HUES6 (cell line): Measurements from ENCODE around the gene PDE10A.

ENCODE experiments used
- H3K27ac ChIP-seq: 2 replicates; pipeline ENCODE4 v1.7.0; 2013; ENCODE audit warnings: low read depth, mild to moderate bottlenecking, low read length, inconsistent platforms
- H3K27me3 ChIP-seq: 2 replicates; pipeline ENCODE4 v1.6.1; 2013; ENCODE audit warnings: low read length; ENCODE audit not compliant: control insufficient read depth, insufficient read depth
- H3K36me3 ChIP-seq: 2 replicates; pipeline ENCODE4 v1.6.1; 2013; ENCODE audit warnings: low read length; ENCODE audit not compliant: control insufficient read depth, insufficient read depth
- H3K4me1 ChIP-seq: 2 replicates; pipeline ENCODE4 v1.6.1; 2013; ENCODE audit warnings: low read length; ENCODE audit not compliant: control insufficient read depth, insufficient read depth
- H3K4me3 ChIP-seq: 2 replicates; pipeline ENCODE4 v1.5.1; 2013; ENCODE audit warnings: low read depth, low read length
- H3K9ac ChIP-seq: one replicate; pipeline ENCODE4 v1.6.1; 2013; ENCODE audit warnings: mild to moderate bottlenecking, low read length
- H3K9me3 ChIP-seq: 2 replicates; pipeline ENCODE4 v1.6.1; 2013; ENCODE audit warnings: low read depth, low read length; ENCODE audit not compliant: control insufficient read depth, insufficient read depth

Gene PDE10A

DNA sequence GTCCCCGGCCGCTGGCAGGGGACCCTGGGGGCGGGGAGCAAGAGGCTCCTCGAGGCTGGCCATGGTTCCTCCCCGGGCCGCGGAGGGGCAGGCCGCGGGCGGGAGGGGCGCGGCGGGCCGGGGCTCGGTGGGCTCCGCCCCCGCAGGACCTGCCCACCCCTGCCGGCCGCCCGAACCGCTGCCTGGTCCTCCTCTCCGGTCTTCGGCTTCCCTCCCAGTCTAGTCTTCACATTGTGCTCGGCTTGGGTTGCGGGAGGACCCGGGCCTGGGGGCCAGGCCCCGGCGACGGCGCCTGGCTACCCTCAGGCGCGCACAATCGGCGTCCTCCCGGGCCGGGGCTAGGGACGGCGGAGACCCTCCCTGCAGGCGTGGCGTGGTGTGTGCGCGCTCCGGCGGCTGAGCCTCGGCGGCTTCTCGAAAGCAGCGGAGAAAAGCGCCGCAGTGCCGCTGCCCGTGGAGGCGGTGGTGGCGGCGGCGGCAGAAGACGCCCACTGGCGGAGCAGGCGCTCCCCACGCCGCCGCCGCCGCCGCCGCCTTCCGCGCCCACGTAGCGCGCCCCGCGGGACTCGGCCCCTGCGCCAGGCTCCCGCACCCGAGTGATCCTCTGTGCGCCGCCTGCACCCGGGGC lies at the start of gene PDE10A:
Gene PDE10A, minus strand, starts transcription at position 493 of the 628 bp plus-strand sequence. Its CDS starts 430 bp downstream, at position 63.
- H3K27me3 ChIP-seq, result peaks cover 86% of the 10 kb centered on the region
- no peaks in the 10 kb centered on the region for H3K9me3 ChIP-seq
- H3K36me3 ChIP-seq, result no peaks in the 10 kb centered on the region
- no peak within 1 kb of the TSS for H3K27ac ChIP-seq
- peak within 1 kb of the TSS; percentile 75 for H3K4me3 ChIP-seq
- peak within 1 kb of the TSS; percentile 34 for H3K9ac ChIP-seq
- H3K4me1 ChIP-seq, result peaks cover 42% of the 10 kb centered on the region

DNA sequence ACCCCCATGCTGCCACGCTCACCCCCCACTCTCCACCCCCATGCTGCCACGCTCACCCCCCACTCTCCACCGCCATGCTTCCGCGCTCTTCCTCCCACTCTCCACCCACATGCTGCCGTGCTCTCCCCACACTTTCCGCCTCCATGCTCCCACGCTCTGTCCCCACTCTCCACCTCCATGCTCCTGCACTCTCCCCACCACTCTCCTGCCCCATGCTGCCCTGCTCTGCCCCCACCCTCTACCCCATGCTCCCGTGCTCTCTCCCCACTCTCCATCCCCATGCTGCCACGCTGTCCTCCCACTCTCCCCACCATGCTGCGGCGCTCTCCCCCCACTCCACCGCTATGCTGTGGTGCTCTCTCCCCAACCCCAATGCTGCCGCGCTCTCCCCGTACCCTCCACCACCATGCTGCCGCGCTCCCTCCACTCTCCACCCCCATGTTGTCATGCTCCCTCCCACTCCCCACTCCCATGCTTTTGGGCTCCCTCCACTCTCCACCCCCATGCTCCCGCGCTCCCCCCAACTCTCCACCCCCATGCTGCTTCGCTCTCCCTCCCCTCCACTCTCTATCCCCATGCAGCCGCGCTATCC lies 46.0 kb upstream of the PDE10A start:
- H3K9me3 ChIP-seq, result no peaks in the 10 kb centered on the region
- H3K36me3 ChIP-seq, result no peaks in the 10 kb centered on the region
- no peaks in the 10 kb centered on the region for H3K27me3 ChIP-seq

GRCh38 chr6:165707067-165707853 lies 44.2 kb upstream of the PDE10A start:
- H3K27me3 ChIP-seq, result no peaks in the 10 kb centered on the region
- no peaks in the 10 kb centered on the region for H3K36me3 ChIP-seq
- H3K4me3 ChIP-seq, result no peak overlapping the region
- no peak overlapping the region for H3K27ac ChIP-seq
- H3K4me1 ChIP-seq, result peaks cover 5% of the 10 kb centered on the region; the same call in 1 of the 2 replicates
- H3K9me3 ChIP-seq, result no peaks in the 10 kb centered on the region
- no peak overlapping the region for H3K9ac ChIP-seq

More for the DNA sequence above, 46.0 kb upstream of the PDE10A start:
- Histone ChIP-seq H3K4me1 (peaks cover 5% of the 10 kb centered on the region; the same call in 1 of the 2 replicates), H3K9ac (no peak overlapping the region), H3K27ac (no peak overlapping the region), H3K4me3 (no peak overlapping the region)

- peaks cover 5% of the 10 kb centered on the region; the same call in 1 of the 2 replicates for H3K4me1 ChIP-seq
- no peak overlapping the region for H3K27ac ChIP-seq
- H3K9me3 ChIP-seq, result no peaks in the 10 kb centered on the region
- no peaks in the 10 kb centered on the region for H3K27me3 ChIP-seq
- H3K36me3 ChIP-seq, result no peaks in the 10 kb centered on the region
- H3K4me3 ChIP-seq, result no peak overlapping the region
- H3K9ac ChIP-seq, result no peak overlapping the region
Measured at GRCh38 chr6:165705941-165706340, 42.9 kb upstream of the PDE10A start.

GRCh38 chr6:165704045-165704748 lies 41.2 kb upstream of the PDE10A start:
- Histone ChIP-seq H3K27me3 (no peaks in the 10 kb centered on the region), H3K27ac (no peak overlapping the region), H3K4me3 (no peak overlapping the region)

DNA sequence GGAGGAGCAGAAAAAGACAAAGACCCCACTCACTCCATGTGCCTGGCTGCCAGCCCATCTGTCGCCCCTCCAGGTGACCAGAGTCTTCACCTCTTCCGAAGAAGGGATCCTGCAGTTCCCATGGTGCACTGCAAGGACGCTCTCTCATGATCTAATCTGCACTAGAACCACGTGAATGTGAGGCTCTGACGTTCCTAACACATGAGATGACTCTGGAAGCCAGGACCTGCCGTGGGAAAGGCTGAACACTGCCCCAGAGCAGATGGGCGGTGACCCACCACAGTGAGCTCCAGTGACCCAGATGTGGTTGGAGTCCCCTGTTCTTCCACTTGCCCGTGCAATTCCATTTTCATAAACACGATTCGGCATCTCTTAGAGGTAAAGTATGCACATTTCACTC lies 39.6 kb upstream of the PDE10A start:
- H3K9me3 ChIP-seq, result no peaks in the 10 kb centered on the region; the same call in 1 of the 2 replicates
- no peaks in the 10 kb centered on the region for H3K36me3 ChIP-seq
- H3K27me3 ChIP-seq, result no peaks in the 10 kb centered on the region
- H3K4me1 ChIP-seq, result no peaks in the 10 kb centered on the region
- H3K9ac ChIP-seq, result no peak overlapping the region
- no peak overlapping the region for H3K27ac ChIP-seq
- no peak overlapping the region for H3K4me3 ChIP-seq

More at GRCh38 chr6:165704045-165704748, 41.2 kb upstream of the PDE10A start:
- H3K9me3 ChIP-seq, result no peaks in the 10 kb centered on the region
- H3K9ac ChIP-seq, result no peak overlapping the region
- H3K36me3 ChIP-seq, result no peaks in the 10 kb centered on the region
- H3K4me1 ChIP-seq, result no peaks in the 10 kb centered on the region

- Histone ChIP-seq H3K36me3 (no peaks in the 10 kb centered on the region), H3K4me3 (no peak overlapping the region), H3K27ac (no peak overlapping the region), H3K27me3 (no peaks in the 10 kb centered on the region), H3K4me1 (no peaks in the 10 kb centered on the region), H3K9me3 (no peaks in the 10 kb centered on the region; the same call in 1 of the 2 replicates), H3K9ac (no peak overlapping the region)
Measured at GRCh38 chr6:165701564-165702354, 38.7 kb upstream of the PDE10A start.

GRCh38 chr6:165701005-165701404 lies 38.0 kb upstream of the PDE10A start:
- Histone ChIP-seq H3K27ac (no peak overlapping the region), H3K9ac (no peak overlapping the region), H3K27me3 (no peaks in the 10 kb centered on the region), H3K4me3 (no peak overlapping the region), H3K9me3 (no peaks in the 10 kb centered on the region; the same call in 1 of the 2 replicates), H3K36me3 (no peaks in the 10 kb centered on the region), H3K4me1 (no peaks in the 10 kb centered on the region)

GRCh38 chr6:165698868-165699267 lies 35.8 kb upstream of the PDE10A start:
- Histone ChIP-seq H3K9ac (no peak overlapping the region), H3K9me3 (peaks cover 7% of the 10 kb centered on the region; the same call in 1 of the 2 replicates), H3K4me3 (no peak overlapping the region), H3K36me3 (no peaks in the 10 kb centered on the region), H3K4me1 (no peaks in the 10 kb centered on the region), H3K27ac (no peak overlapping the region), H3K27me3 (no peaks in the 10 kb centered on the region)

DNA sequence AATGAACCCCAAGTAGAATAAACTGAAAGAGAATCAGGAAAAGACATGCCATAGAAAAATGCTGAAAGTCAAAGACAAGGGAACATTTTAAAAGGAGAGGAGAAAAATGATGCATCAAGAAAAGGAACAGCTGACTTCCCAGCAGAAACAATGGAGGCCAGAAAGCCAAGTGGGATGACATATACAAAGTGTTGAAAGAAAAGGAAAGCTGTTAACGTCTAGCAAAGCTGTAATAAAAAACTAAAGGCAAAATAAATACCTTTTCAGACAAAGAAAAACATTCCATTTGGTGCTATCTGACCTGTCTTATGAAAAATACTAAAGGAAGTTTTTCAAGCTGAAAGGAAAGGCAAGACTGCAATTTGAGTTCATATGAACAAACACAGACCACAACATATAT lies 34.1 kb upstream of the PDE10A start:
- Histone ChIP-seq H3K4me3 (no peak overlapping the region), H3K27ac (no peak overlapping the region), H3K36me3 (no peaks in the 10 kb centered on the region), H3K9me3 (peaks cover 7% of the 10 kb centered on the region; the same call in 1 of the 2 replicates), H3K4me1 (peaks cover 4% of the 10 kb centered on the region; the same call in 1 of the 2 replicates), H3K27me3 (no peaks in the 10 kb centered on the region), H3K9ac (no peak overlapping the region)
